Activated T-cell treated with anti-CD3 and anti-CD28 coated beads, Interleukin-2, amount 50 U/mL, for 48 hours (primary cell): ENCODE measurements around the gene FOXK1.
"Not testable (repeated sequence)": the region's sequence is repeated elsewhere in the genome, so short reads cannot be mapped to it uniquely, and the experiment has no call there.

Experiments
- DNase-seq, 2 experiments: peaks; one replicate each; pipeline ENCODE4 v3.0.0-alpha.2; 2020

The FOXK1 gene

GRCh38 chr7:4667776-4668509, 14.2 kb upstream of the FOXK1 start:
- no peak for DNase-seq

GRCh38 chr7:4668510-4668847, 13.6 kb upstream of the FOXK1 start:
- DNase-seq, result no peak

- no peak for DNase-seq
Measured at GRCh38 chr7:4670791-4671190, 11.3 kb upstream of the FOXK1 start.

GRCh38 chr7:4675771-4676367, 6.2 kb upstream of the FOXK1 start:
- no peak for DNase-seq

- not testable (repeated sequence) for DNase-seq
Measured at GRCh38 chr7:4677518-4677917, 4.6 kb upstream of the FOXK1 start.

GRCh38 chr7:4681218-4681851, 760 bp upstream of the FOXK1 start:
- no peak for DNase-seq

- DNase-seq, result peak; percentile 63 to 70
Measured at GRCh38 chr7:4682621-4683042, 537 bp downstream of the FOXK1 start.

GRCh38 chr7:4683043-4683883, 1.2 kb downstream of the FOXK1 start:
- peak; percentile 44 for DNase-seq

GRCh38 chr7:4683884-4684565, 1.9 kb downstream of the FOXK1 start:
- peak; percentile 53 to 54 for DNase-seq

GRCh38 chr7:4684846-4685245, 2.8 kb downstream of the FOXK1 start:
- DNase-seq, result no peak

- DNase-seq, result not testable (repeated sequence)
Measured at GRCh38 chr7:4685676-4686075, 3.6 kb downstream of the FOXK1 start.

- no peak for DNase-seq
Measured at GRCh38 chr7:4687956-4688355, 5.9 kb downstream of the FOXK1 start.

- DNase-seq, result no peak
Measured at GRCh38 chr7:4689151-4689550, 7.1 kb downstream of the FOXK1 start.

GRCh38 chr7:4689668-4690067, 7.6 kb downstream of the FOXK1 start:
- DNase-seq, result no peak

- no peak for DNase-seq
Measured at GRCh38 chr7:4690953-4691856, 9.1 kb downstream of the FOXK1 start.

GRCh38 chr7:4692055-4692454, 10.0 kb downstream of the FOXK1 start:
- no peak for DNase-seq

- DNase-seq, result not testable (repeated sequence)
Measured at GRCh38 chr7:4692622-4693021, 10.5 kb downstream of the FOXK1 start.

- DNase-seq, result no peak
Measured at GRCh38 chr7:4693152-4693551, 11.1 kb downstream of the FOXK1 start.

- no peak for DNase-seq
Measured at GRCh38 chr7:4693749-4694148, 11.7 kb downstream of the FOXK1 start.

- no peak for DNase-seq
Measured at GRCh38 chr7:4694305-4694704, 12.2 kb downstream of the FOXK1 start.

- DNase-seq, result no peak
Measured at GRCh38 chr7:4698707-4699275, 16.7 kb downstream of the FOXK1 start.
